NCI-H2081 (cell line): ENCODE measurements around the gene USP4.
"Not testable (repeated sequence)": the region's sequence is repeated elsewhere in the genome, so short reads cannot be mapped to it uniquely, and the experiment has no call there.

Source experiments
- DNase-seq, 2 experiments: peaks; one replicate each; lab custom pipeline; 2025; lab: John Stamatoyannopoulos, UW

Gene USP4

GRCh38 chr3:49349348-49350114 is 9.7 kb upstream of the USP4 start:
- no peak for DNase-seq

- not testable (repeated sequence) for DNase-seq
Measured at GRCh38 chr3:49348361-49348760, 8.5 kb upstream of the USP4 start.

GRCh38 chr3:49346797-49347251 is 7.0 kb upstream of the USP4 start:
- no peak for DNase-seq

- no peak for DNase-seq
Measured at GRCh38 chr3:49343163-49343562, 3.3 kb upstream of the USP4 start.

- DNase-seq: no peak
Measured at GRCh38 chr3:49341996-49342395, 2.1 kb upstream of the USP4 start.

- DNase-seq: peak in 1 of 2 experiments; percentile 23
Measured at GRCh38 chr3:49339581-49339940, 292 bp downstream of the USP4 start.

GRCh38 chr3:49333916-49334633 is 5.8 kb downstream of the USP4 start:
- DNase-seq: no peak

GRCh38 chr3:49333091-49333490 is 6.8 kb downstream of the USP4 start:
- DNase-seq: no peak

GRCh38 chr3:49329186-49329585 is 10.7 kb downstream of the USP4 start:
- no peak for DNase-seq

- DNase-seq: not testable (repeated sequence)
Measured at GRCh38 chr3:49328350-49328749, 11.5 kb downstream of the USP4 start.

GRCh38 chr3:49327485-49327884 is 12.4 kb downstream of the USP4 start:
- no peak for DNase-seq

- no peak for DNase-seq
Measured at GRCh38 chr3:49324768-49325167, 15.1 kb downstream of the USP4 start.

- DNase-seq: no peak
Measured at GRCh38 chr3:49316696-49317457, 23.0 kb downstream of the USP4 start.

- DNase-seq: no peak
Measured at GRCh38 chr3:49313896-49314688, 25.8 kb downstream of the USP4 start.

GRCh38 chr3:49311283-49311682 is 28.6 kb downstream of the USP4 start:
- no peak for DNase-seq

- no peak for DNase-seq
Measured at GRCh38 chr3:49310677-49311076, 29.2 kb downstream of the USP4 start.

GRCh38 chr3:49305608-49306007 is 34.2 kb downstream of the USP4 start:
- DNase-seq: no peak

- no peak for DNase-seq
Measured at GRCh38 chr3:49302613-49303012, 37.2 kb downstream of the USP4 start.

- no peak for DNase-seq
Measured at GRCh38 chr3:49300595-49300994, 39.3 kb downstream of the USP4 start.

- no peak for DNase-seq
Measured at GRCh38 chr3:49298511-49298910, 41.3 kb downstream of the USP4 start.

GRCh38 chr3:49296781-49297411 is 43.0 kb downstream of the USP4 start:
- DNase-seq: no peak
